Measurements from ENCODE around the gene BRD3.

The BRD3 gene

DNA sequence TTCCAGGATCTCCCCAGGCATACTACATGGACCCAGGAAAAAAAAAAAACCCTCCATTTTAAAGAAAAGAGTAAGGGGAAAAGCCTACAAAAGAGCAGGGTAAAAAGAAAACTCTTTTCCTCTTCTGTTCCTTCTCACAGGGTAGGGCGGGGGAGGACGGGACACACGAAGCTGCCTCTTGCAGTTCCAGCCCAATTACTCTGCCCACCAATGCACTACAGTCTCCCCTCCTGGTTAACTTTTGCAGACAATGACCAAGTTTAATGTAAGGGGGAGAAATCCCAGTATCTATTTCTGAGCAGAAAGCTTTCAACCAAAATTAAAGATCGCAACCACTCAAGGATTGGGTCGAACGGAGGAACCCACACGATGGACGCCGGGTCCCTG lies 1.3 kb downstream of the BRD3 start:
- DNase-seq = no peak

DNA sequence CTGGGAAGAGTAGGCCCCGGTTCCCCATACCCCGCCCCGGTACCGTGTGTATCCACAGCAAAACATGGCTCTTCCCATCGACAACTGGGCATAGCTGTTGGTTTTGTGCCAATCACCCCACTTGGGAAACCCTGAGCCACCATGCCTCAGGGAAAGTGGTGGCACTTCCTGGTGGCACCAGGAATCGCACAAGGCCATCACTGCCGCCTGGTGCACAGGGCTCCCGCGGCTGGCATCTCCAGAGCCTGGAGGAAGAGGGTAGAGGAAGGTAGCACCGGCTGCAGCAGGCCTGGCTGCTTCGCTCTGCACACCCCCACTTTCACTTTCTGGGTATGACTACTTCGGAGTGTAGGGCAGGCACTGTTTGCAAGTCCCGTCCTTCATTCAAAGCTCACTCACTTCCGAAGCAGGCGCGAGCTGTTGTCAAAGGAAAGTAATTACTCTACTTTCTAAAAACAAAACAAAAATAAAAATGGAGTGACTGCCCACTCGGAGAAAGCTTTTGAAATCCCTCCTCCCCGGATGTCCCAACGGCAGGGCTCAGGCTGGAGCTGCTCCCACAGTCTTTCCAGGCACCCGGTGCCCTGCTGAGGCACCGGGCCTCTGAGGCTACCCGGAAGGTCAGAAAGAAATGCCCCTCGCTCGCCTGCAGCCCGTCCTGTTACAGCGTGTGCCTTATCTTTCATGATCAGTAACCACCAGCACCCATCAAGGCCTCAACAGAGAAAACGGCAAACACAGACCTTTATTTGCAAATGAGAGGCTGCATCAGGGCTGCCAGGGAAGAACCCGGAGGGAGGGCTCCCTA lies 2.0 kb downstream of the BRD3 start:
- DNase-seq = no peak

GRCh38 chr9:134064711-134065110 lies 3.1 kb downstream of the BRD3 start:
- no peak for DNase-seq

GRCh38 chr9:134063571-134064450 lies 4.0 kb downstream of the BRD3 start:
- no peak for DNase-seq

DNA sequence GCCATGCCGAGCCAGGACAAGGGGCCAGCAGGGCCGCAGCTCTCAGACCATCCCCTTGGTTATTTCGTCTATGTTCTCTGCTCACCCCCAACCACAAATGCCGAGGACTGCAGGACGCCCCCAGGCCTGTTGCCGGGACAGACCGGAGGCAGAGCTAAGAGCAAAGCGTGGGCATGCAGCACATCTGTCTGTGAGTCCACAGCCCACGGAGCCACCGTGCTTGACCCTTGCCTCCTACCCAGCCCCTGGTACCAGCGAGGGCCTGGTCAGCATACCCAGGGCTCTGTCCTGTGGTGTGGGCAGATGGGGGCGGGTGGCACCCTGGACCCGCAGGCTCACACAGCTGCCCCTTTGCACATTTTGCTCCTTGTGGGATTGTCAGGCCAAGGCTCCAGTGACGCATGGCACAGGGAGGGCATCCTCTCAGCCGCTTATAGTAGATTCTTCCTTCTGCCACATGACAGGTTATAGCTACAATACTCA lies 4.7 kb downstream of the BRD3 start:
- DNase-seq = no peak

DNA sequence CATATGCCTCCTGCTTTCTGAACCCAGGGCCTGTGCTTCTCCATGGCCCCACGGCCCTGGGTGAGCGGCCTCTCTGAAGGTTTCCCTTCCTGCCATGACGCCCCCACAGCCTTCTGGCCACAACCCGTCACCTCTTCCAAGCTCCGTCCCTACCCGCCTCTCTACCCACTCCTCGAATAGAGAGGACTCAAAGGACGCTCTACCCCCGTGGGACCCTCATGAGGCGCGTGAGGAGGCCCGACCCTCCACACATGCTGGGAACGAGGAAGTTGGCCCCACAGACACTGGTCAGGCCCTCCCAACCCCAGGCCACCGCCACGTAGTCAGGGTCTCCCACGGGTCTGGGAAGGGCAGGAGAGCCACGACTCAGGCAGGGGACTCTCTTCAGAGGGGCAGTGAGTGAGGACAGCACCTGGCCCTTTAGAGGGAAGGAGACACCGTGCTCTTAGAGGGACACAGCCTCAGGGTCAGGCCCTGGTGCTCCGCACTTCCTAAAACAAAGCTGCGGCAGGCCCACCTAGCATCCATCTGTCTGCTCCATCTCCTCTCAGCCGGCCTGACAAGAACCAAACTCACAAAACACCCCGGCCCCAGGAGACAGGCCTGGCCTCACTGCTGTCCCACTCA lies 5.3 kb downstream of the BRD3 start:
- DNase-seq = no peak

- DNase-seq = no peak
Measured at GRCh38 chr9:134061688-134062371, 6.0 kb downstream of the BRD3 start.

GRCh38 chr9:134061019-134061687 lies 6.7 kb downstream of the BRD3 start:
- DNase-seq = no peak

DNA sequence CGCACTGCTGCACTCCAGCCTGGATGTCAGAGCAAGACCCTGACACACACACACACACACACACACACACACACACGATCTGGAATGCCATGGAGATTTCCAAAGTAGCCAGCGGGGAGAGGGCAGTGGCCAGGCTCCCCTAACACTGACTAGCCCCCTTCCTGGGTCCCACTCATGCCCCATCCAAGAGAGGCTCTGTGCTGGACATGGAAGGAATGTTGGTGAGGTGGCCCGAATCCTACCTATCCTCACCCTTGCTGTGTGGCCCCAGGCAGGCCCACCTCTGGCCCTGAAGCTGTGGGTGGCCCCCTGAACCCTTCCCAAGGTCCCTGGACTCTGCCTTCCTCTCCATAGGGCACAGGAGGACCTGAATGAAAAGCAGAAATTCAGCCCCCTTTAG lies 7.3 kb downstream of the BRD3 start:
- DNase-seq = no peak

DNA sequence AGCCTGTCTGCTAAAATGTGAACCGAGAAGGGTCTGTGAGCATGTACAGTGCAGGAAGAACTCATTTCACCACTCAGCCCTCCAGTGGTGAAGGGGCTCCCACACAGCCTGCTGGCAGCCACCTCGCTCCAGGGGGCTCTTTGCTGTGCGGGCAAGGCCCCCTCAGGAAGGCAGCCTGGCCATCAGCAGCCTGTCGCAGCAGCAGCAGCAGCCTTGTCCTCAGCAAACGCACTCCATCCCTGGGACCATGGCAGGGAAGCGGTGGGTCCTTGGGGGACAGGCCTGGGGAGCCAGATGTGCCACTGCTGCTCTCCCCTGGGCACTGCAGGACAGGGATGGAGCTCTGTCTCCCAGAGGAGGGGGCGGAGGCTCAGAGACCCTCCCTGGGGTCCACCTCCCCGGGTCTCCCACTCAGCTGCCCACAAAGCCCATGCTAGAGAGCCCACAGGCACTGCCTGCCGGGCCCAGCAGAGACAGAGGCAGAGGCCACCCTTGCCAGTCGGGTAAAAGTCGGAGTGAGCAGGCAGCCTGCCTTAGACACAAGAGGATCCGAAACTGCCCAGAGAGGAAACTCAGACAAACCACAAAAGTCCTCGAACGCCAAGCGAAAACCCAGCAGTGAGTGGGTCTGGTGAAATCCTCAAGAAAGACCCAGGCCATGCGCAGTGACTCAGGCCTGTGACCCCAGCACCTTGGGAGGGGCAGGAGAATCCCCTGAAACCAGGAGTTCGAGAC lies 8.0 kb downstream of the BRD3 start:
- no peak for DNase-seq

DNA sequence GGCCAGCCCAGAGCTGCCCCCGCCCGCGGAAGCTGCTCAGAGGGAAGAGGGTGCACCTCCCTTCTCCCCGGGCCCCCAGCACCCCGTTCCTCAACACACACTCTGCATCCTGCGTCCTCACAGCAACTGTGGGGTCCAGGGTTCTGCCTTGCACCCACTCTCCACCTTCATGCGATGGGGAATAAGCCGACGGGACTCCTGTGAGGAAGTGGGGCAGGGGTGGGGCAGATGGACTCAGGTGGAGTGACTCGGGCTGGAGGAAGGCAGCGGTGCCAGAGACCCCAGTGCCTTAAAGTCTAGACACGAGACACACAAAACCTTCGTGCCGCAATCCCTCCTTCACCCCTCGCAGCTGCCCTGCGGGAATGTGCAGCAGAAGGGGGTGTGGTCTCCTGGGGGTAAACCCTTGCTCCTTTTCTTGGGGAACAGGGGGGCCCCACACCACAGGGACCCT lies 8.6 kb downstream of the BRD3 start:
- DNase-seq = no peak

GRCh38 chr9:134058716-134059115 lies 9.1 kb downstream of the BRD3 start:
- DNase-seq = no peak

DNA sequence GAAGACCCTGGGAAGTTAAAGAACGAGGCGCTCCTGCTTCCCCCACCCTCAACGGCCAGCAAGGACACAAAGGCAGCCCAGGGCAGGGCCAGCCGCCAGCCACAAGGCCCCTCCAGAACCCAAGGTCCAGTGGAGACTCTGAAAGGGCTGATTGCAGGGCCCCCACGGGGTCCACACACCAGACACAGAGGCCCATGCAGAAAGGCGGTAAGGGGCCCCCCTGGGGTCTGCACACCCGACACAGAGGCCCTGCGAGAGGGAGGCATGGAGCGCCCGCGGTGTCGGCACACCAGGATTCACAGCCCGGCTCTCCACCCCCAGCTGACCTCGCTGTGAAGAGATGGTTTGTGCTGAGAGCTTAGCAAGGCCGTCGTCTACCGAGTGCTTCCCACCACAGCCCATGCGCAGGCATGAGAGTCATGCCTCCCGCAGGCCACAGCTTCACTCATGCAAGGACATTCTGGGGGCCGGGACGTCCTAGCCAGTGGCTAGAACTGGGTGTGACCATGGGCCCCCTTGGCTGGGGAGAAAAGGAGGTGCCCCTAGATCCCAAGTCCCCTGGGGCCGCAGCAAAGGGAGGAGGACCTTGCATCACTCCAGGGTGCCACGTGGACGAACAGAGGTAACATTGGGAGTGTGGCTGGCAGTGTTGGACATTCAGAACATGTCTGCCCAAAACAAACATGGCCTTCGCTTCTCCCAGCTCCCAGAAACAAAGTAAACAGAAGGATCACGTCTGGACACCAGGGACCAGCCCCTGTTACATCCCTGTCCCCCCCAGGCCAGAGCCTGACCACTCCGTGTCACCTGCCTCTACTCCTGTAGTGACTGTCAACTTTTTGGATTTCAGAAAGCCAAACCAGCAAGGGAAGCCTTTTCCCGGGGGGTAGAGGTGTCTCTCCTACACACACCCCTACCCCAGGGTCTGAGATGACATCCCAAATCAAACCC lies 9.8 kb downstream of the BRD3 start:
- no peak for DNase-seq

- no peak for DNase-seq
Measured at GRCh38 chr9:134057307-134057657, 10.5 kb downstream of the BRD3 start.

DNA sequence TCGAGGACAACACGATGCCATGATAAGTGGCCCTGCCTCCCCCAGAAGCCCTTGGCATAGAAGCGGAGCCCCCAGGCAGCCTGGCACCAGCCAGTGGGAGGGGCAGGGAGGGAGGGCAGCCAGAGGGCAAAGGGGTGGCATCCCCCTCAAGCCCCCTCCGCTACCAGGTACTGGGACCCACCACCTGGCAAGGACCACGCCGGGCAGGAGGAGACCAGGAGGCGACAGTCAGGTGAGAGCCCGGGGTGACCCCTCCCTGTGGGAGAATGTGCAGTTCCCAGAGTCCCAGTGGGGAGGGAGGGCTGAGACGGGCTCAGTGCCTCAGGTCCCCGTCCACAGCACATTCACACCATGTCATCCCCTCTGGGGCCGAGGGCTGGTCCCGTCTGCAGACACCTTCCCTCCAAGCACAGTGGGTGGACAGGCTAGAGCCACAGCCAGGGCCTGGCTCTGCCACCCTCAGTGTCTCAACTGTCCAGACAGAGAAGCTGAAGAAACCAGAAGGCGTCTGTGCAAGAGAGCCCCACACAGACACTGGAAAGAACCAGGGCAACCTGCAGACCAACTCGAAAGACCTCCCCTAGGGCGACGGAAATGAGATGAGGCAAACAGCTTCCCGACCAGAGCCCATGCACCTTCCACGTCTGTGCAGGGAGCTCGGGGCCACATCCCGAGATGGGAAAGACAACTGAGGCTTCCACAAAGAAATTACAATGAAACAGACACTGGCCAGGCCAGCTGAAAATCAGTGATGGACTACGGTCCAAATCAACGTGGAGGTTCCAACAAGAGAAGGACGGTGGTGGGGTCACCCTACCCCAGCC lies 11.1 kb downstream of the BRD3 start:
- DNase-seq = no peak

DNA sequence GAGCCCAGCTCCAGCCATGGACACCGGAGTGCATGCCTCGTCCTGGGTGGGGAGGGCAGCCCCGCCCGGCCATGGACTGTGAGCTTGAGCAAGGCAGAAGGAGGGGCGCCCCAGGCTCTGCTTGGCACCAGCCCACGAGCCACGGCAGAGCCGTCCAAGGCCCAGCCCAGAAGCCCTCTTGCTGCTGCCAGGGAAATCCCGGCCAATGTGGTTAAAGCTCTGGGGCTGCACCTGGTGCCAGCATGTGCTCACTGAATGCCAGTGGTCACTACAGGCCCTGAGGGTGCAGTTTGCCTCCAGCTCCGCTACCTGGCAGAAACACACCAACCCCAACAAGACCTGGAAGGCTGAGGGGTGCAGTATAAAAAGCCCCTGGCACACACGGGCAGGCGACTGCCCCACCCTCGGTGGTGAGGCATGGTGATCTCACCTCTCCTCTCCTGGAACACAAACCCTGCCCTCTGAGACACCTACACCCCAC lies 11.8 kb downstream of the BRD3 start:
- DNase-seq = no peak

GRCh38 chr9:134054891-134055811 lies 12.7 kb downstream of the BRD3 start:
- DNase-seq = no peak
